Measurements from ENCODE around the gene HOXA6. TPM values are rescaled to one million over a fixed set of nuclear protein-coding genes. Genes with fewer than 3 reads are reported as not detected.

The HOXA6 gene
- total RNA-seq, 2 experiments from 2014 or later = 4.1 to 12.0 TPM

DNA sequence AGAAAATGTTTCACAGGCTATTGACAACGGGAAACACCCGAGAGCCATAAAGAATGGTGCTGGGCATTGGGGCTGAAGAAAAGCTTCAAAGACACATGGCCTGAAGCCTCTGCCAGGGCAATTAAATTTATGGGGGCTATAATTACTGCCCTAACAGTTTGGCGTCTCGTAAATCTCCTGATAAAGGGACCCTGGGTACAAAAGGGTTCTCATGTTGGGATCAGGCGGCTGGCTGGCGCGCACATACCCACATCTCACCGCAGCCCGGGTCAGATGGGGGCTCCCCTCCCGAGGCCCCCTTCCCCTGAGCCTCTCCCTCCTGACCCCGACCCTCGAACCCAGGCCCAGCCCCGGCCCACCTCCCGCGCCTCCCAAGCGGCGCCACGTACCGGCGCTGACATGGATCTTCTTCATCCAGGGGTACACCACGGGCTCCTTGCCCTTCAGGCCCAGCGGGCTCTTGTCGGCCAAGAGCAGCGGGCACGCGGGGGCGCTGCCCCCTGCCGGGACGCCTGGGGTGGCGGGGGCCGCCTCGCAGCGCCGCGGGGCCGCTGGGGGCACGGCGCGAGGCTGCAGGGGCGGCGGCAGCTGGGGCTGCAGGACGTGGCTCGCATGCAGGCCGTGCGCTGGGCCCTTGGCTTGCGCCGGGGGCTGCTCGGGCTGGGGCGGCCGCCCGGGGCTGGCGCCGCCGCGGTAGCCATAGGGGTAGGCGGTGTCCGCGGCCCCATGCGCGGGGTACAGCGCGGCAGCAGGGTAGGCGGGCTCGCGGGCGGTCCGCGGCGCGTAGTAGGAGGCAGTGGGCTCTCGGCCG is 17.6 kb downstream of the HOXA6 start:
- no peak overlapping the region for H3K4me2 ChIP-seq (ENCODE audit: low read length)

DNA sequence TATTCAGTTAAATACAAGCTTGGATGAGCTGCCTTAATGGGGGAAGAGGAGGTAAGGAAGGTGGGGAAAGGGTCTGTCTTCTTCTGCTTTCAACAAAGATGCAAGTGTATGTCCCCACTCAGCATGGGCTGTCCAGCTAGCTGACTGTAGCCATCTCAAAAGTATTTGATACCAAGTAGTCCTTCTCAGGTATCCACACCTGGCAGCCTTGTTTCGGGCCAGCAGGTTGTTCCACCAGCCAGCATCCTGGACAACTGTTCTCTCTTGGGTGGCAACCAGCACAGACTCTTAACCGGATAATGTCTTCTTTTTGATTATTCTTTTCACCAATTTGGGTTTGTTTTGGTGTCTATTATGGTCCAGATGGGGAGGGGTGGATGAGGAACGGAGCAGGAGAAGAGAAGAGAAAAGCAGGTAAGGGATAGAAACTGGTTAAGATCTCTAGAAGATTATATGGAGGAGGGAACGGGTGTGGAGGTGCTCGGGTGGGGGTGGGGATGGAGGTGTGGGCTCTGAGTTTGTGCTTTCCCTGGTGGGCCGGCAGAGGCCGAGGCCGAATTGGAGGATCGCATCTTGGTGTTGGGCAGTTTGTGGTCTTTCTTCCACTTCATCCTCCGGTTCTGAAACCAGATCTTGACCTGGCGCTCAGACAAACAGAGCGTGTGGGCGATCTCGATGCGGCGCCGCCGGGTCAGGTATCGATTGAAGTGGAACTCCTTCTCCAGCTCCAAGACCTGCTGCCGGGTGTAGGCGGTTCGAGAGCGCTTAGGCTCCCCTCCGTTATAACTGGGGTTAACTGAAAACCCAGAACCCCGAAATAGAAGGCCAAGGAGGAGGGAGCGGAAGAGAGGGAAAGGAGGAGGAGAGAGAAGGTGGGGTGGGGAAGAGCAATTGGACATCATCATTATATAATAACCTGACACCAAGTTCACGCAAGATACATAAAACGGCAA is 18.5 kb downstream of the HOXA6 start:
- H3K4me3 ChIP-seq (ENCODE audit: low read depth, low read length, poor library complexity, severe bottlenecking) = no peak overlapping the region
- H3K4me2 ChIP-seq (ENCODE audit: low read length) = no peak overlapping the region
- H3K79me2 ChIP-seq (ENCODE audit: insufficient read depth, low read depth, low read length) = no peaks in the 10 kb centered on the region
- no TSS peak for BruUV-seq (replicated peaks)
- DNase-seq (ENCODE audit: low spot score) = no peak
- H3K4me1 ChIP-seq (ENCODE audit: insufficient read depth, low read length, poor library complexity, severe bottlenecking) = peaks cover 4% of the 10 kb centered on the region
- no peaks in the 10 kb centered on the region for H3K36me3 ChIP-seq (ENCODE audit: insufficient read depth, low read length)
- no peaks in the 10 kb centered on the region; the same call in 1 of the 2 replicates for H4K20me1 ChIP-seq (ENCODE audit: insufficient read depth, low read length)
- POLR2A ChIA-PET = interaction anchor here (1.6 kb wide), 1 partner anchor 21 kb away, joined by 4 read pairs; no protein-coding TSS in a partner anchor
- CTCF ChIA-PET (ENCODE audit: unreplicated experiment) = interaction anchor here (0.9 kb wide), 1 partner anchor 32 kb away, joined by 3 read pairs; no protein-coding TSS in a partner anchor
- H3K9me2 ChIP-seq (ENCODE audit: insufficient read depth, low read length) = no peaks in the 10 kb centered on the region
- H3K9me3 ChIP-seq (ENCODE audit: low read length) = no peaks in the 10 kb centered on the region
- H2AFZ ChIP-seq (ENCODE audit: low read length) = no peak overlapping the region
- H3K27ac ChIP-seq (ENCODE audit: low read depth, low read length, poor library complexity, severe bottlenecking) = no peak overlapping the region
- intact Hi-C loops (cut with micrococcal nuclease; ENCODE audit: unreplicated experiment) = no loop called here
- TF ChIP-seq, protein P1, sequence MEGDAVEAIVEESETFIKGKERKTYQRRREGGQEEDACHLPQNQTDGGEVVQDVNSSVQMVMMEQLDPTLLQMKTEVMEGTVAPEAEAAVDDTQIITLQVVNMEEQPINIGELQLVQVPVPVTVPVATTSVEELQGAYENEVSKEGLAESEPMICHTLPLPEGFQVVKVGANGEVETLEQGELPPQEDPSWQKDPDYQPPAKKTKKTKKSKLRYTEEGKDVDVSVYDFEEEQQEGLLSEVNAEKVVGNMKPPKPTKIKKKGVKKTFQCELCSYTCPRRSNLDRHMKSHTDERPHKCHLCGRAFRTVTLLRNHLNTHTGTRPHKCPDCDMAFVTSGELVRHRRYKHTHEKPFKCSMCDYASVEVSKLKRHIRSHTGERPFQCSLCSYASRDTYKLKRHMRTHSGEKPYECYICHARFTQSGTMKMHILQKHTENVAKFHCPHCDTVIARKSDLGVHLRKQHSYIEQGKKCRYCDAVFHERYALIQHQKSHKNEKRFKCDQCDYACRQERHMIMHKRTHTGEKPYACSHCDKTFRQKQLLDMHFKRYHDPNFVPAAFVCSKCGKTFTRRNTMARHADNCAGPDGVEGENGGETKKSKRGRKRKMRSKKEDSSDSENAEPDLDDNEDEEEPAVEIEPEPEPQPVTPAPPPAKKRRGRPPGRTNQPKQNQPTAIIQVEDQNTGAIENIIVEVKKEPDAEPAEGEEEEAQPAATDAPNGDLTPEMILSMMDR (conservative IDR thresholded peaks at IDR 0.05; ENCODE audit: low read length) = no peak
- TF ChIP-seq EZH2phosphoT487 (IDR thresholded peaks at IDR 0.05; ENCODE audit: borderline replicate concordance, low read depth, low read length) = no peak

More for the DNA sequence above, 17.6 kb downstream of the HOXA6 start:
- no TSS peak for BruUV-seq (replicated peaks)
- H3K9me2 ChIP-seq (ENCODE audit: insufficient read depth, low read length) = no peaks in the 10 kb centered on the region
- H3K9me3 ChIP-seq (ENCODE audit: low read length) = no peaks in the 10 kb centered on the region
- H3K4me3 ChIP-seq (ENCODE audit: low read depth, low read length, poor library complexity, severe bottlenecking) = no peak overlapping the region
- intact Hi-C loops (cut with micrococcal nuclease; ENCODE audit: unreplicated experiment) = no loop called here
- no peak for DNase-seq (ENCODE audit: low spot score)
- peaks cover 4% of the 10 kb centered on the region for H3K4me1 ChIP-seq (ENCODE audit: insufficient read depth, low read length, poor library complexity, severe bottlenecking)
- TF ChIP-seq EZH2phosphoT487 (IDR thresholded peaks at IDR 0.05; ENCODE audit: borderline replicate concordance, low read depth, low read length) = no peak
- TF ChIP-seq, protein P1 (conservative IDR thresholded peaks at IDR 0.05; ENCODE audit: low read length) = no peak
- POLR2A ChIA-PET = interaction anchor here (0.7 to 1.5 kb wide), 4 partner anchors 10 to 266 kb away, joined by 3 to 5 read pairs (median 4); no protein-coding TSS in a partner anchor
- CTCF ChIA-PET (ENCODE audit: unreplicated experiment) = interaction anchor here (1.8 kb wide), 1 partner anchor 20 kb away, joined by 5 read pairs; no protein-coding TSS in a partner anchor
- no peak overlapping the region for H3K27ac ChIP-seq (ENCODE audit: low read depth, low read length, poor library complexity, severe bottlenecking)
- no peaks in the 10 kb centered on the region for H3K79me2 ChIP-seq (ENCODE audit: insufficient read depth, low read depth, low read length)
- H4K20me1 ChIP-seq (ENCODE audit: insufficient read depth, low read length) = no peaks in the 10 kb centered on the region; the same call in 1 of the 2 replicates
- H3K36me3 ChIP-seq (ENCODE audit: insufficient read depth, low read length) = no peaks in the 10 kb centered on the region
- no peak overlapping the region for H2AFZ ChIP-seq (ENCODE audit: low read length)
